ENCODE measurements around the gene FAM163B. TPM values are rescaled to one million over a fixed set of nuclear protein-coding genes. Genes with fewer than 3 reads are reported as not detected.

The FAM163B gene
- total RNA-seq, 2 experiments from 2014 or later, result not detected

DNA sequence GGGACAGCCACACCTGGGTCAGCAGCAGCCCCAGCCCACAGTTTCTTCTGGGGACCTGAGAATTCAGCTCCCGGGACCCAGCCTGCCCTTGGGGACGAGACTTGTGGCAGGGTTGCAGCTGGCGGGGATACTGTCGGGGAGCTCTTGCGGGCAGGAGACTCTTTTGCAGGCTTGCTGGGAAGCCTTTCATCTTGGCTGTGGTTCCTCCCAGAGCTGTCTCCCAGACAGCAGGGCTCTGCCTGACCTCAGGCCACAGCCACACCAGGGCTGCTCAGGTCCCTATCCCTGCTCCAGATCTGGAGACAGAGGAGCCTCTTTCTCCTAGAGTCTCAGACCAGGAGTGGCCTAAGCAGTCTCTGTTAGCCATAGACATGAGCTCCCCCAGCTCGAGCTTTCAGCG is 79.7 kb downstream of the FAM163B start:
- POLR2A ChIA-PET, result no interaction called here
- Mint-ChIP-seq H3K36me3 (ENCODE audit: low read depth) (no peaks in the 10 kb centered on the region), H3K4me1 (ENCODE audit: low read depth) (peaks cover 6% of the 10 kb centered on the region), H3K9me3 (ENCODE audit: insufficient read depth) (no peaks in the 10 kb centered on the region), H3K4me3 (no peak overlapping the region), H3K27me3 (ENCODE audit: low read depth) (peaks cover 12% of the 10 kb centered on the region), H3K27ac (no peak overlapping the region)
- CTCF ChIA-PET, result interaction anchor here (1.5 kb wide), 1 partner anchor 20 kb away, joined by 3 read pairs; no protein-coding TSS in a partner anchor
- ATAC-seq, result no peak
- no peak for DNase-seq

DNA sequence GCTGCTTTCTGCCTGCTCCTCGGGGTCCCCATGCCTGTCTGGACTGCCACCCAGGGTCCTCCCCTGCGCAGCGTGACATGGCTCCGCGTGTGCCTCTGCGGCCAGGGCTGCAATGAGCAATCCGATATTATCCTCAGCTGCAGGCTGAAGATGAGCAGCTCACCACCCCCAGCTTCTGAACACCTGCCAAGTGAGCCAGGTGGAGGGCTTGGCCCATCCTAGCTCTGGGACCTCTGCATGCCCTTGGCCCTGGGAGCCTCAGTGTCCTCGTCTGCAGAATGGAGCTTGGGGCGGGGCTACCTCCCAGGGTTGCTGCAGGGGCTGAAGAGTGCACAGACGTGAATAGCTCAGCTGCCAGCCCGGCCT is 80.3 kb downstream of the FAM163B start:
- CTCF ChIA-PET, result no interaction called here

DNA sequence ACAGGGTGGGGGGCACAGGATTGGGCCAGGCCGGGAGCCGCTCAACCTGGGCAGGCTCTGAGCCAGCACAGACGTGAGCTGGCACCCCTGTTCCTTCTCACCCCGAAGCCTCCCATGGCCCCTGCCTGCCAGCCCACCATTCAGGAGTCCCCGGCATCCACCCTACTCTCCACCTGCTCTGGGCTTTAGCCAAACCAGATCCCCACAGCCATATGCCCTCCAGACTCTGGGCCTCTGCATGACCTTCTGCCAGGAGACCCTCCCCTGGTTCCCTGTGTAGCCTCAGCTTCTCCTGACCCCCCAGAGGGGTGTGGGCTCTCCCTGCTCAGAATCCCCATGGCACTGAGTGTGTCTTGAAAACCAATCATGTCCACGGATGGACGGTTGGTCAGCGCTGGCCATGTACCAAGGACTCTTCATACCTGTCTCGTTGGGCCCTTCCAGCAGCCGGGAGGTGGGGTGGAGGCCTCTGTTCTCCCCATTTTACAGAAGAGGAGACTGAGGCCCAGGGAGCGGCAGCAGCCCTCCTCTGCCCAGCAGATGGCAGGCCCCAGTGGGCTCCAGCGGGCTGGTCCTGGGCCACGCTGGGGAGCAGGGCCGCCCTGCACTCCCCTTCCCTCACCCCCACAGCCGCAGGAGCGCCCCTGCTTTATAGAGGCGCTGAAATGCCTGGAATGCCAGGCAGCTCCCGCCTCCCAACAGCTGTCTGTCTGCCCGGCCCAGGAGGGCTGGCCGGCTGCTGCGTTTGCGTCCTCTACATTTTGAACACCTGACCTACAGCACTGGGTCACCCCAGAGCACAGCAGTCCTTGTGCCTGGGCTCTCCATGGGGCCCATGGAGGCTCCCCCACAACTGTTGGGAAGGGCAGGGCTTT is 81.0 kb downstream of the FAM163B start:
- Mint-ChIP-seq H3K4me1 (ENCODE audit: low read depth) (peaks cover 2% of the 10 kb centered on the region), H3K27ac (no peak overlapping the region), H3K9me3 (ENCODE audit: insufficient read depth) (no peaks in the 10 kb centered on the region), H3K27me3 (ENCODE audit: low read depth) (peaks cover 4% of the 10 kb centered on the region), H3K4me3 (no peak overlapping the region), H3K36me3 (ENCODE audit: low read depth) (no peaks in the 10 kb centered on the region)
- CTCF ChIA-PET, result no interaction called here
- DNase-seq (no peak), ATAC-seq (no peak)
- POLR2A ChIA-PET, result no interaction called here

More for the DNA sequence above, 80.3 kb downstream of the FAM163B start:
- Mint-ChIP-seq H3K4me3 (no peak overlapping the region), H3K27ac (no peak overlapping the region), H3K36me3 (ENCODE audit: low read depth) (no peaks in the 10 kb centered on the region), H3K4me1 (ENCODE audit: low read depth) (peaks cover 6% of the 10 kb centered on the region), H3K9me3 (ENCODE audit: insufficient read depth) (no peaks in the 10 kb centered on the region), H3K27me3 (ENCODE audit: low read depth) (peaks cover 9% of the 10 kb centered on the region)
- no peak for DNase-seq
- ATAC-seq, result no peak
- POLR2A ChIA-PET, result no interaction called here

DNA sequence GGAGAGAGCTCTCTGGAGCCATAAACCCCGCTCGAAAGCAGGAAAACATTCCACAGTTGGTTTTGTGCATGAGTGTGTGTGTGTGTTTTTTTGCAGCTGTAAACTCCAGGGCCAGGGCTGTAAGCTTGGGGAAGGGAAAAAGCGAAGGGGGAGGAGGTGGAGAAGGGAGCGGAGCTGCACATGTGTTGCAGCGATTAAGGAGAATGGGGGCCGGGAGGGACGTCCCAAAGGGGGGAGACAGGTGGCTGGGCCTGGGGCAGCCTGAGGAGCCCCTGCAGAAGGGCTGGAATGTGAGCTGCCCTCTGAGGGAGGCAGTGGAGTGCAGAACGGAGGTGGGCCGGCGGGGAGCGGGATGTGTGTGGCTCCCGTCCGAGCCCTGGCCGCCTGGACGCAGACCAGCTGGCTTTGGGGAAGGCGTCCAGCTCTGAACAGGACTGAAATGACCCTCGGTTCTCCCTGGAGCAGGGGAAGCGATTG is 81.7 kb downstream of the FAM163B start:
- no peaks in the 10 kb centered on the region for H3K4me1 Mint-ChIP-seq (ENCODE audit: low read depth)
- DNase-seq (no peak), ATAC-seq (no peak)
- ChIA-PET POLR2A (no interaction called here), CTCF (no interaction called here)
- H3K27me3 Mint-ChIP-seq (ENCODE audit: low read depth), result no peaks in the 10 kb centered on the region
- H3K9me3 Mint-ChIP-seq (ENCODE audit: insufficient read depth), result no peaks in the 10 kb centered on the region
- no peak overlapping the region for H3K27ac Mint-ChIP-seq
- H3K36me3 Mint-ChIP-seq (ENCODE audit: low read depth), result no peaks in the 10 kb centered on the region
- H3K4me3 Mint-ChIP-seq, result no peak overlapping the region

Other genes starting within 250 kb of the FAM163B start
- gene SURF4, start 233.3 kb downstream of the FAM163B start, total RNA-seq, result 100 to 1,000 TPM; 175 to 176 TPM
- gene STKLD1, start 233.0 kb downstream of the FAM163B start, total RNA-seq, result under 1 TPM; 0.71 to 0.76 TPM
- gene REXO4, start 191.4 kb downstream of the FAM163B start, total RNA-seq, result 10 to 100 TPM; 23.6 to 25.7 TPM
- gene ADAMTS13, start 187.0 kb downstream of the FAM163B start, total RNA-seq, result 1 to 10 TPM; 1.4 to 2.5 TPM
- 1 to 10 TPM; 1.3 to 2.4 TPM for gene CACFD1, start 149.4 kb downstream of the FAM163B start, total RNA-seq
- gene SLC2A6, start 130.3 kb downstream of the FAM163B start, total RNA-seq, result 10 to 100 TPM; 14.1 to 17.0 TPM
- gene MYMK, start 84.4 kb downstream of the FAM163B start, total RNA-seq, result not detected
- not detected for gene ADAMTSL2, start 74.7 kb downstream of the FAM163B start, total RNA-seq
- not detected for gene DBH, start 27.0 kb upstream of the FAM163B start, total RNA-seq
- gene SARDH, start 129.0 kb upstream of the FAM163B start, total RNA-seq, result 1 to 10 TPM; 3.0 to 3.4 TPM